Measurements from ENCODE around the gene HOXD8. TPM values are rescaled to one million over a fixed set of nuclear protein-coding genes. Genes with fewer than 3 reads are reported as not detected.

The HOXD8 gene
- total and polyA plus RNA-seq, 10 of the 15 experiments (the other 5 are each of a cell fraction or from before 2014, with no cell fraction given) = not detected

DNA sequence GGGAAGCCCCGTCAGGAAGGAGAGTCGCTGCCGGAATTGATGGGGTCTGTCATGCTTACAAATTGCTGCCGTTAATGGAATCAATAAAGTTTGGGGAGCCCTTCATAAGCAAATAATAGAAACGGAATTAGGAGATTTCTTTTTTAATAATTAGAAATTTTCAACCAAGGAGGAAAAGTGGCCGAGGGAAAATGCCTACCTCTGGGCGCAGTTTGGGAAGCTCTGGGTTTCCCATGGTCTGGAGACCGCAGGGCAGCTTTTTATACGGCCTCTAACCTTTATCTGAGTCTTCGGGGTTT lies 47.0 kb upstream of the HOXD8 start:
- intact Hi-C loops (cut with micrococcal nuclease; ENCODE audit: unreplicated experiment) = loop anchor here (10.0 kb wide), 1 partner anchor 198 kb away; no protein-coding TSS in a partner anchor
- Histone ChIP-seq H3K4me3 (no peak overlapping the region), H3K9me3 (replicated peaks; ENCODE audit: control insufficient read depth, insufficient read depth, low read length) (peaks cover 20% of the 10 kb centered on the region; the same call in 2 of the 3 replicates), H3K27me3 (replicated peaks in 1 of 2; ENCODE audit: control insufficient read depth in 2 of 2, insufficient read depth in 2 of 2, low read length in 1 of 2) (peaks cover 5 to 17% of the 10 kb centered on the region in 2 experiments), H3K4me2 (ENCODE audit: control insufficient read depth, insufficient read depth) (no peak overlapping the region), H3K79me2 (ENCODE audit: control insufficient read depth, insufficient read depth, low read length) (no peaks in the 10 kb centered on the region), H2AFZ (ENCODE audit: control insufficient read depth, low read depth, low read length) (no peak overlapping the region), H3K4me1 (ENCODE audit: control insufficient read depth, insufficient read depth, low read length) (no peaks in the 10 kb centered on the region), H3K9ac (ENCODE audit: control insufficient read depth, insufficient read depth, low read length) (no peak overlapping the region), H4K20me1 (ENCODE audit: control insufficient read depth, insufficient read depth) (no peaks in the 10 kb centered on the region), H3K36me3 (ENCODE audit: control insufficient read depth in 2 of 2, insufficient read depth in 2 of 2, low read length in 1 of 2) (no peaks in the 10 kb centered on the region), H3K27ac (ENCODE audit: control insufficient read depth, insufficient read depth) (no peak overlapping the region)
- 56% methylated on average over 10 of the region's 10 CpGs for WGBS (ENCODE audit: insufficient coverage, insufficient replicate concordance, low lambda C conversion rate, missing lambda C conversion rate)
- ChIA-PET RAD21 (ENCODE audit: unreplicated experiment) (no interaction called here), POLR2A (no interaction called here), CTCF (no interaction called here), SMC1A (ENCODE audit: uncharacterized antibody, unreplicated experiment) (no interaction called here)
- no peak for DNase-seq (ENCODE audit: low read depth, low spot score)
- BruUV-seq (replicated peaks) = no TSS peak
- no peak for TF ChIP-seq SMARCA5 (IDR thresholded peaks at IDR 0.05)
- TF ChIP-seq NBN (IDR thresholded peaks at IDR 0.05) = no peak
- TF ChIP-seq SP1 (IDR thresholded peaks at IDR 0.05; ENCODE audit: low read depth, low read length) = no peak
- no peak for TF ChIP-seq JUNB (IDR thresholded peaks at IDR 0.05)
- TF ChIP-seq, protein P1, sequence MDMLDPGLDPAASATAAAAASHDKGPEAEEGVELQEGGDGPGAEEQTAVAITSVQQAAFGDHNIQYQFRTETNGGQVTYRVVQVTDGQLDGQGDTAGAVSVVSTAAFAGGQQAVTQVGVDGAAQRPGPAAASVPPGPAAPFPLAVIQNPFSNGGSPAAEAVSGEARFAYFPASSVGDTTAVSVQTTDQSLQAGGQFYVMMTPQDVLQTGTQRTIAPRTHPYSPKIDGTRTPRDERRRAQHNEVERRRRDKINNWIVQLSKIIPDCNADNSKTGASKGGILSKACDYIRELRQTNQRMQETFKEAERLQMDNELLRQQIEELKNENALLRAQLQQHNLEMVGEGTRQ (IDR thresholded peaks at IDR 0.05; ENCODE audit: borderline replicate concordance, low read depth, low read length) = no peak
- TF ChIP-seq CREB1 (IDR thresholded peaks at IDR 0.05; ENCODE audit: low read depth) = no peak
- TF ChIP-seq GATAD2B (conservative IDR thresholded peaks at IDR 0.05; ENCODE audit: low read depth) = no peak
- TF ChIP-seq IKZF2 (IDR thresholded peaks at IDR 0.05) = no peak
- no peak for TF ChIP-seq NR2C2 (IDR thresholded peaks at IDR 0.05; ENCODE audit: borderline replicate concordance, control insufficient read depth, insufficient read length, low read depth)
- TF ChIP-seq TCF7 (IDR thresholded peaks at IDR 0.05; ENCODE audit: borderline replicate concordance) = no peak
- no peak for TF ChIP-seq RAD51 (IDR thresholded peaks at IDR 0.05)
- no peak for TF ChIP-seq MEF2B (IDR thresholded peaks at IDR 0.05; ENCODE audit: partially characterized antibody, poor library complexity, severe bottlenecking)
- TF ChIP-seq NR2C1 (IDR thresholded peaks at IDR 0.05) = no peak
- TF ChIP-seq, protein P2, sequence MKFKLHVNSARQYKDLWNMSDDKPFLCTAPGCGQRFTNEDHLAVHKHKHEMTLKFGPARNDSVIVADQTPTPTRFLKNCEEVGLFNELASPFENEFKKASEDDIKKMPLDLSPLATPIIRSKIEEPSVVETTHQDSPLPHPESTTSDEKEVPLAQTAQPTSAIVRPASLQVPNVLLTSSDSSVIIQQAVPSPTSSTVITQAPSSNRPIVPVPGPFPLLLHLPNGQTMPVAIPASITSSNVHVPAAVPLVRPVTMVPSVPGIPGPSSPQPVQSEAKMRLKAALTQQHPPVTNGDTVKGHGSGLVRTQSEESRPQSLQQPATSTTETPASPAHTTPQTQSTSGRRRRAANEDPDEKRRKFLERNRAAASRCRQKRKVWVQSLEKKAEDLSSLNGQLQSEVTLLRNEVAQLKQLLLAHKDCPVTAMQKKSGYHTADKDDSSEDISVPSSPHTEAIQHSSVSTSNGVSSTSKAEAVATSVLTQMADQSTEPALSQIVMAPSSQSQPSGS (IDR thresholded peaks at IDR 0.05; ENCODE audit: low read length) = no peak
- no peak for TF ChIP-seq CHD1 (IDR thresholded peaks at IDR 0.05; ENCODE audit: low read depth, low read length)
- TF ChIP-seq, protein P3, sequence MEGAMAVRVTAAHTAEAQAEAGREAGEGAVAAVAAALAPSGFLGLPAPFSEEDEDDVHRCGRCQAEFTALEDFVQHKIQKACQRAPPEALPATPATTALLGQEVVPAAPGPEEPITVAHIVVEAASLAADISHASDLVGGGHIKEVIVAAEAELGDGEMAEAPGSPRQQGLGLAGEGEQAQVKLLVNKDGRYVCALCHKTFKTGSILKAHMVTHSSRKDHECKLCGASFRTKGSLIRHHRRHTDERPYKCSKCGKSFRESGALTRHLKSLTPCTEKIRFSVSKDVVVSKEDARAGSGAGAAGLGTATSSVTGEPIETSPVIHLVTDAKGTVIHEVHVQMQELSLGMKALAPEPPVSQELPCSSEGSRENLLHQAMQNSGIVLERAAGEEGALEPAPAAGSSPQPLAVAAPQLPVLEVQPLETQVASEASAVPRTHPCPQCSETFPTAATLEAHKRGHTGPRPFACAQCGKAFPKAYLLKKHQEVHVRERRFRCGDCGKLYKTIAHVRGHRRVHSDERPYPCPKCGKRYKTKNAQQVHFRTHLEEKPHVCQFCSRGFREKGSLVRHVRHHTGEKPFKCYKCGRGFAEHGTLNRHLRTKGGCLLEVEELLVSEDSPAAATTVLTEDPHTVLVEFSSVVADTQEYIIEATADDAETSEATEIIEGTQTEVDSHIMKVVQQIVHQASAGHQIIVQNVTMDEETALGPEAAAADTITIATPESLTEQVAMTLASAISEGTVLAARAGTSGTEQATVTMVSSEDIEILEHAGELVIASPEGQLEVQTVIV (IDR thresholded peaks at IDR 0.05; ENCODE audit: borderline replicate concordance, partially characterized antibody) = no peak
- no peak for TF ChIP-seq EED (IDR thresholded peaks at IDR 0.05; ENCODE audit: low read depth)
- TF ChIP-seq MTA3 (IDR thresholded peaks at IDR 0.05; ENCODE audit: borderline replicate concordance, low read length) = no peak
- TF ChIP-seq ZBED1 (IDR thresholded peaks at IDR 0.05; ENCODE audit: borderline replicate concordance) = no peak
- FAIRE-seq = no peak
- no peak for ATAC-seq
- in situ Hi-C loops (cut with MboI) = no loop called here
